ENCODE measurements around the gene RBBP8NL. TPM values are rescaled to one million over a fixed set of nuclear protein-coding genes. Genes with fewer than 3 reads are reported as not detected.
A peak's percentile ranks its signal among the peaks of the same experiment; 100 is the strongest.

RBBP8NL gene
- total RNA-seq, 1 experiment from 2014 or later, result 1.5 TPM

- no peaks in the 10 kb centered on the region for H3K27me3 Mint-ChIP-seq (ENCODE audit: low read depth)
- H3K9me3 Mint-ChIP-seq, result no peaks in the 10 kb centered on the region
- ChIA-PET CTCF (interaction anchor here (1.4 kb wide), 1 partner anchor 49 kb away, joined by 3 read pairs; no protein-coding TSS in a partner anchor), POLR2A (no interaction called here)
- ATAC-seq (no peak), DNase-seq (ENCODE audit: low spot score) (no peak)
- peaks cover 5% of the 10 kb centered on the region; the same call in 1 of the 2 replicates for H3K4me1 Mint-ChIP-seq
- H3K4me3 Mint-ChIP-seq, result no peak overlapping the region
- H3K27ac Mint-ChIP-seq, result no peak overlapping the region
- TF ChIP-seq E2F5 (CRISPR knock-in tag; IDR thresholded peaks at IDR 0.05) (no peak), NFATC4 (CRISPR knock-in tag; IDR thresholded peaks at IDR 0.05) (no peak), TEAD4 (CRISPR knock-in tag; IDR thresholded peaks at IDR 0.05) (no peak), CTCF (IDR thresholded peaks at IDR 0.05) (no peak)
- no peaks in the 10 kb centered on the region for H3K36me3 Mint-ChIP-seq
Observed at GRCh38 chr20:62459488-62459887, 32.1 kb upstream of the RBBP8NL start.

GRCh38 chr20:62458275-62459251 is 31.2 kb upstream of the RBBP8NL start:
- Mint-ChIP-seq H3K4me1 (peaks cover 5% of the 10 kb centered on the region; the same call in 1 of the 2 replicates), H3K36me3 (no peaks in the 10 kb centered on the region), H3K27me3 (ENCODE audit: low read depth) (no peaks in the 10 kb centered on the region), H3K4me3 (no peak overlapping the region), H3K9me3 (no peaks in the 10 kb centered on the region), H3K27ac (peak overlapping the region; percentile 27; the same call in 1 of the 2 replicates)
- no peak for DNase-seq (ENCODE audit: low spot score)
- no peak for ATAC-seq
- ChIA-PET POLR2A (interaction anchor here (0.7 kb wide), 1 partner anchor 94 kb away, joined by 3 read pairs; no protein-coding TSS in a partner anchor), CTCF (no interaction called here)
- TF ChIP-seq CDX4 (CRISPR knock-in tag; IDR thresholded peaks at IDR 0.05; ENCODE audit: borderline replicate concordance) (no peak), ZNF138 (CRISPR knock-in tag; conservative IDR thresholded peaks at IDR 0.05) (no peak), GRHL2 (CRISPR knock-in tag; IDR thresholded peaks at IDR 0.05; ENCODE audit: insufficient replicate concordance, severe bottlenecking) (no peak), ZNF423 (CRISPR knock-in tag; IDR thresholded peaks at IDR 0.05) (no peak), OVOL2 (CRISPR knock-in tag; IDR thresholded peaks at IDR 0.05; ENCODE audit: borderline replicate concordance) (no peak), E2F4 (CRISPR knock-in tag; IDR thresholded peaks at IDR 0.05; ENCODE audit: borderline replicate concordance, low read depth) (no peak), PRRX2 (CRISPR knock-in tag; IDR thresholded peaks at IDR 0.05) (no peak), E2F5 (CRISPR knock-in tag; IDR thresholded peaks at IDR 0.05) (no peak), KAT7 (CRISPR knock-in tag; IDR thresholded peaks at IDR 0.05; ENCODE audit: borderline replicate concordance) (no peak), ZBTB43 (CRISPR knock-in tag; IDR thresholded peaks at IDR 0.05) (no peak), AR (CRISPR knock-in tag; IDR thresholded peaks at IDR 0.05) (no peak), HMGA2 (CRISPR knock-in tag; IDR thresholded peaks at IDR 0.05) (no peak), ZNF263 (CRISPR knock-in tag; IDR thresholded peaks at IDR 0.05; ENCODE audit: low read depth) (no peak), NFYB (CRISPR knock-in tag; conservative IDR thresholded peaks at IDR 0.05; ENCODE audit: low read depth) (no peak), HMGXB4 (CRISPR knock-in tag; IDR thresholded peaks at IDR 0.05) (no peak), SMAD4 (CRISPR knock-in tag; IDR thresholded peaks at IDR 0.05) (no peak), MAX (CRISPR knock-in tag; IDR thresholded peaks at IDR 0.05) (no peak), MXD4 (CRISPR knock-in tag; IDR thresholded peaks at IDR 0.05; ENCODE audit: borderline replicate concordance) (no peak)

Data from WTC11 (cell line).